Measurements from ENCODE around the gene SYNE1. TPM values are rescaled to one million over a fixed set of nuclear protein-coding genes. Genes with fewer than 3 reads are reported as not detected.
A peak's percentile ranks its signal among the peaks of the same experiment; 100 is the strongest.

The SYNE1 gene
- total and polyA plus RNA-seq, 9 donors = 70.4 to 279 (median 154) TPM

DNA sequence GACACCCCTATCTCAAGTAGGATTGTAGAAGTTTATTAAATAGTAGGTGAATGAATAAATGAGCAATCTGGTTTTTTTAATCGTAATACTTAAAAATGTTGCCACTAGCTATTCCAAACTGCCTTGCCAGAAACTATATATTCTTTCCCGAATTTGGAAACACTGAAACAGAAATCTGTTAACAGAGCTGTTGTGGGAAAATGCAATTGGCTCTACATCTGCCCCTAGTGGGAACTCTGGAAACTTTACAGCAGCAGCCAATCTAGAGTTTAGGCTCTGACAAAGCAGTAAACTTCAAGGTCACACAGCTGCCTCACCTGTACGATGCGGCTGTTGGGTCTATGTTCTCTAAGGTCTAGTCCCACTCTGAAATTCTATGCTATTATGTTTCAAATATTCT lies 41.7 kb downstream of the SYNE1 start:
- no peak for TF ChIP-seq EP300 (IDR thresholded peaks at IDR 0.05)
- TF ChIP-seq, protein P1, sequence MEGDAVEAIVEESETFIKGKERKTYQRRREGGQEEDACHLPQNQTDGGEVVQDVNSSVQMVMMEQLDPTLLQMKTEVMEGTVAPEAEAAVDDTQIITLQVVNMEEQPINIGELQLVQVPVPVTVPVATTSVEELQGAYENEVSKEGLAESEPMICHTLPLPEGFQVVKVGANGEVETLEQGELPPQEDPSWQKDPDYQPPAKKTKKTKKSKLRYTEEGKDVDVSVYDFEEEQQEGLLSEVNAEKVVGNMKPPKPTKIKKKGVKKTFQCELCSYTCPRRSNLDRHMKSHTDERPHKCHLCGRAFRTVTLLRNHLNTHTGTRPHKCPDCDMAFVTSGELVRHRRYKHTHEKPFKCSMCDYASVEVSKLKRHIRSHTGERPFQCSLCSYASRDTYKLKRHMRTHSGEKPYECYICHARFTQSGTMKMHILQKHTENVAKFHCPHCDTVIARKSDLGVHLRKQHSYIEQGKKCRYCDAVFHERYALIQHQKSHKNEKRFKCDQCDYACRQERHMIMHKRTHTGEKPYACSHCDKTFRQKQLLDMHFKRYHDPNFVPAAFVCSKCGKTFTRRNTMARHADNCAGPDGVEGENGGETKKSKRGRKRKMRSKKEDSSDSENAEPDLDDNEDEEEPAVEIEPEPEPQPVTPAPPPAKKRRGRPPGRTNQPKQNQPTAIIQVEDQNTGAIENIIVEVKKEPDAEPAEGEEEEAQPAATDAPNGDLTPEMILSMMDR (IDR thresholded peaks at IDR 0.05) = peak in 1 of 3 donors; percentile 33
- no peak for DNase-seq
- no peak overlapping the region for H3K27ac ChIP-seq
- H3K4me3 ChIP-seq = no peak overlapping the region
- H3K9me3 ChIP-seq = no peaks in the 10 kb centered on the region
- intact Hi-C loops (cut with DNase I) = no loop called here
- no peaks in the 10 kb centered on the region for H3K27me3 ChIP-seq
- 17 to 24% (median 22%) methylated on average over 4 of the region's 4 CpGs for WGBS, 3 donors
- no peaks in the 10 kb centered on the region for H3K4me1 ChIP-seq (ENCODE audit: insufficient read depth)
- no peaks in the 10 kb centered on the region for H3K36me3 ChIP-seq

DNA sequence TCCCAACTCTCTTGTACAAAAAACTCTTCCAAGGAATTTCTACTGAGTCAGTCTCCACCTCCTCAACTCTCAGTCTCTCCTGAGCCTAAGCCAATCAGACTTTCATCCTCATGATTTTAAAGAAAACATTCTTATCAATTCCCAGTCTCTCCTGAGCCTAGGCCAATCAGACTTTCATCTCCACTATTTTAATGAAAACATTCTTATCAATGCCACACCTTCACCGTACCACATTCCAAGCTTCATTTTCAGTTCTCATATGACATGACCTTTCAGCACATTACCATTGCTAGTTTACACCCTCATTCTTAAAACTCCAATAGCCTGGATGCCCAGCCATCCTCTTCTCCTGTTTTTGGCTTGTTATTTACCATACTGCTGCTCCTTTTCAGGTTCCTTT lies 42.5 kb downstream of the SYNE1 start:
- intact Hi-C loops (cut with DNase I) = no loop called here
- no peak for DNase-seq
- Histone ChIP-seq H3K4me1 (ENCODE audit: insufficient read depth) (no peaks in the 10 kb centered on the region), H3K27ac (no peak overlapping the region), H3K4me3 (no peak overlapping the region), H3K27me3 (no peaks in the 10 kb centered on the region), H3K36me3 (no peaks in the 10 kb centered on the region), H3K9me3 (no peaks in the 10 kb centered on the region)
- TF ChIP-seq, protein P1 (IDR thresholded peaks at IDR 0.05) = no peak
- TF ChIP-seq POLR2A (IDR thresholded peaks at IDR 0.05) = no peak
- TF ChIP-seq EP300 (IDR thresholded peaks at IDR 0.05) = no peak
- WGBS, 3 donors = 83 to 91% (median 88%) methylated on average over 1 of the region's 1 CpG

DNA sequence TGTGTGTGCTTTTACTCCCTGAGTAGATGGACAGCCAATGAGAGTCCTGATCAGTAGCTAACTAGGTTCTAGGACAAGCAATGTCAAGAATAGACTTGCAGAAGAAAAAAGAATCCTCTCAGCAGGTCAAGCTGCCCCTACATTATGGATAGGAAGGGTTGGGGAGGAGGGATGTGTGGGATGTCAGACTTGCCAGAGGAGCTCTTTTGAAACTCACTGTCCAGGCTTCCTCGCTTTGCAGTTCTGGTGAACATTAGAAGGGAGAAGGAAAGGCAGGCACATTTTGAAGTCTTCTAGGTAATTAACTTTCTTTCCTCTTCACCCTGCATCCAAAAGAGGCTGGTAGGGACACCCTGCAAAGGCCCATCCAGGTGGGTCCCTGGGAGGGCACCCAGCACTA lies 48.7 kb downstream of the SYNE1 start:
- TF ChIP-seq EP300 (IDR thresholded peaks at IDR 0.05) (no peak), POLR2A (IDR thresholded peaks at IDR 0.05) (no peak)
- TF ChIP-seq, protein P1 (IDR thresholded peaks at IDR 0.05) = no peak
- H3K4me3 ChIP-seq = no peak overlapping the region
- no peaks in the 10 kb centered on the region for H3K36me3 ChIP-seq
- no peaks in the 10 kb centered on the region for H3K4me1 ChIP-seq (ENCODE audit: insufficient read depth)
- no peak for DNase-seq
- H3K9me3 ChIP-seq = no peaks in the 10 kb centered on the region
- no peaks in the 10 kb centered on the region for H3K27me3 ChIP-seq
- 50 to 83% (median 61%) methylated on average over 1 of the region's 1 CpG for WGBS, 3 donors
- no peak overlapping the region for H3K27ac ChIP-seq
- intact Hi-C loops (cut with DNase I) = no loop called here

DNA sequence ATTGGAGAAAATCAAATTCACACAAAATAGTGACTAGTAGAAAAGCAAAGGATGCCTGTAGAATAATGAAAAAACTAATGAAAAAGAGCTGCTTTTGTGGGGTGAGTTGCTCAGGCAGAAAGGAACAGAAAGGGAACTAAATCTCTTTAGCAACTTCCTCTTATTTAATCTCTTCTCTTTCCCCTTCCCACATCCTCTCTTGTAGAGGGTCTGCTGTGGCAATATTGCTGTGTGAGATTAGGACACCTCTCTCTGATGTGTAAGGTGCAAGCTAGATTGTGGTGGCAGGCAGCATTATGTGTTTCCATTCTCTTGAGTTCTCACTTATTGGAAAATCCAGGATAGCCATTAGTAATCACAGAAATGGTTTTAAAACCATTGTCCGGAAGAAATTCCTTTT lies 49.7 kb downstream of the SYNE1 start:
- no peak overlapping the region for H3K4me3 ChIP-seq
- no peak overlapping the region for H3K27ac ChIP-seq
- intact Hi-C loops (cut with DNase I) = no loop called here
- DNase-seq = no peak
- no peaks in the 10 kb centered on the region for H3K4me1 ChIP-seq (ENCODE audit: insufficient read depth)
- 94 to 100% (median 99%) methylated on average over 1 of the region's 1 CpG for WGBS, 3 donors
- H3K36me3 ChIP-seq = no peaks in the 10 kb centered on the region
- no peak for TF ChIP-seq EP300 (IDR thresholded peaks at IDR 0.05)
- H3K9me3 ChIP-seq = no peaks in the 10 kb centered on the region
- no peaks in the 10 kb centered on the region for H3K27me3 ChIP-seq

DNA sequence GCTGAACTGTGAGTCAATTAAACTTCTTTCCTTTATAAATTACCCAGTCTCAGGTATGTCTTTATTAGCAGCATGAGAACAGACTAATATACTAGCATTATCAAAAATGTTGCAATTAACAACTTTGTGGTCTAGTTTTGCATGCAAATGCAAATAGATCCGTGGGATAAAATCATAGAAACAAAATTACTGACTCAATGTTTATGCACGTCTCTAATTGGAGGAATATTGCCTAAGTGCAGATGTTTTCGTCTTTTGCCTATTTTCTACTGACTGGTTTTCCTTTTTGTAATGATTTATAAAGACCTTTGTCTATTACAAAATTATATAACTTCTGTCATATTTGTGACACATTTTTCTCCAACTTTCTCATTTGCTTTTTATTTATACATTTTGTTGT lies 51.9 kb downstream of the SYNE1 start:
- no peak overlapping the region for H3K27ac ChIP-seq
- H3K4me3 ChIP-seq = no peak overlapping the region
- H3K36me3 ChIP-seq = no peaks in the 10 kb centered on the region
- no peak for DNase-seq
- intact Hi-C loops (cut with DNase I) = no loop called here
- H3K4me1 ChIP-seq (ENCODE audit: insufficient read depth) = no peaks in the 10 kb centered on the region
- TF ChIP-seq, protein P1 (IDR thresholded peaks at IDR 0.05) = no peak
- TF ChIP-seq POLR2A (IDR thresholded peaks at IDR 0.05) (no peak), EP300 (IDR thresholded peaks at IDR 0.05) (no peak)
- no peaks in the 10 kb centered on the region for H3K9me3 ChIP-seq
- H3K27me3 ChIP-seq = no peaks in the 10 kb centered on the region
- WGBS, 3 donors = 88 to 90% (median 89%) methylated on average over 3 of the region's 3 CpGs

All from ovary (tissue), 9 donors.